GM12864 (cell line): ENCODE data around the gene DDC.

Source experiments
- DNase-seq: peaks from one replicate; pipeline ENCODE4 v3.0.0-alpha.2; 2011; ENCODE audit warnings: low read depth
- H3K4me3 ChIP-seq: 2 replicates; pipeline ENCODE4 v1.5.1; 2011; ENCODE audit warnings: mild to moderate bottlenecking, low read depth, low read length, control low read depth
- CTCF ChIP-seq: IDR thresholded peaks from 2 replicates; pipeline ENCODE4 v1.5.1; 2011; ENCODE audit warnings: low read depth, mild to moderate bottlenecking, moderate library complexity, low read length, control low read depth, inconsistent platforms; ENCODE audit errors: missing control alignments

Gene DDC

GRCh38 chr7:50496569-50496968 lies 68.6 kb downstream of the DDC start:
- no peak overlapping the region for H3K4me3 ChIP-seq
- no peak for TF ChIP-seq CTCF
- no peak for DNase-seq

GRCh38 chr7:50495746-50496145 lies 69.5 kb downstream of the DDC start:
- no peak overlapping the region for H3K4me3 ChIP-seq
- no peak for TF ChIP-seq CTCF
- DNase-seq = no peak

GRCh38 chr7:50492770-50493519 lies 72.3 kb downstream of the DDC start:
- no peak for DNase-seq
- TF ChIP-seq CTCF = no peak
- H3K4me3 ChIP-seq = no peak overlapping the region

GRCh38 chr7:50491943-50492342 lies 73.3 kb downstream of the DDC start:
- DNase-seq = no peak
- no peak overlapping the region for H3K4me3 ChIP-seq
- no peak for TF ChIP-seq CTCF

GRCh38 chr7:50491209-50491608 lies 74.0 kb downstream of the DDC start:
- H3K4me3 ChIP-seq = no peak overlapping the region
- no peak for DNase-seq
- no peak for TF ChIP-seq CTCF

- DNase-seq = no peak
- TF ChIP-seq CTCF = no peak
- H3K4me3 ChIP-seq = no peak overlapping the region
Measured at GRCh38 chr7:50488379-50488778, 76.8 kb downstream of the DDC start.

GRCh38 chr7:50486512-50486911 lies 78.7 kb downstream of the DDC start:
- no peak for TF ChIP-seq CTCF
- no peak overlapping the region for H3K4me3 ChIP-seq
- no peak for DNase-seq
